Measurements from ENCODE around the gene SFXN3. TPM values are rescaled to one million over a fixed set of nuclear protein-coding genes. Genes with fewer than 3 reads are reported as not detected.

SFXN3 gene
- total and polyA plus RNA-seq, 2 experiments from 2014 or later = 0.68 to 3.8 TPM

DNA sequence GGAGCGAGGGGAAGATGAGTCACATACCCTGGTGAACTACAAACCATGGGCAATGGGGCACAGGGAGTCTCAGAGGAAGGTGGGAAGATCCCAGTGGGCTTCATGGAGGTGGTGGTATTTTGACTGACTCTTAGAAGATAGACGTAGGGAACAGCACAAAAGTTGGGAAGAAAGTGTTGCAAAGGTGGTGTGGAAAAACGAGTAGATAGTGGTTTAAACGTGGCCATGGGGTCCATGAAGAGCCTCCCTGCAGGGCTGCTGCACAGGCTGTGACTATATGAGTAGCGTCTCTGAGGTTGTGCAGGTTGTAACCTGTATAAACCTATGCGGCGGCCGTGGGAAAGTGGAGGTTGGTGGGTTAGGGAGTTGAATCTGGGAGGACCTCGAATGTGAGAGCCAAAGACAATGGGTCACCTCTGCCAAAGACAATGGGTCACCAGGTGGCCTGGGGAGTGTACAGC is 17.6 kb upstream of the SFXN3 start:
- no peaks in the 10 kb centered on the region for H3K36me3 ChIP-seq (ENCODE audit: insufficient read depth)
- H4K20me1 ChIP-seq (replicated peaks; ENCODE audit: insufficient read depth) = no peaks in the 10 kb centered on the region
- no peak overlapping the region for H3K27ac ChIP-seq (ENCODE audit: low read depth)
- Mint-ChIP-seq H3K4me1 (peaks cover 24% of the 10 kb centered on the region), H3K27me3 (ENCODE audit: insufficient read depth, low read depth, poor library complexity) (peaks cover 51% of the 10 kb centered on the region), H3K4me3 (no peak overlapping the region), H3K36me3 (ENCODE audit: low read depth) (no peaks in the 10 kb centered on the region), H3K9me3 (no peaks in the 10 kb centered on the region; the same call in 2 of the 3 replicates), H3K27ac (no peak overlapping the region)
- no peak for ATAC-seq
- no peak overlapping the region for H3K4me3 ChIP-seq
- H3K4me1 ChIP-seq (ENCODE audit: insufficient read depth) = peaks cover 19% of the 10 kb centered on the region; the same call in 1 of the 2 replicates
- no peak overlapping the region for H2AFZ ChIP-seq
- TF ChIP-seq ZNF331 (CRISPR knock-in tag; IDR thresholded peaks at IDR 0.05; ENCODE audit: low read depth) = no peak
- TF ChIP-seq STAT1 (IDR thresholded peaks at IDR 0.05; ENCODE audit: unreplicated experiment) = no peak
- no peak for TF ChIP-seq EZH2phosphoT487 (IDR thresholded peaks at IDR 0.05; ENCODE audit: unreplicated experiment)
- TF ChIP-seq, protein P1, sequence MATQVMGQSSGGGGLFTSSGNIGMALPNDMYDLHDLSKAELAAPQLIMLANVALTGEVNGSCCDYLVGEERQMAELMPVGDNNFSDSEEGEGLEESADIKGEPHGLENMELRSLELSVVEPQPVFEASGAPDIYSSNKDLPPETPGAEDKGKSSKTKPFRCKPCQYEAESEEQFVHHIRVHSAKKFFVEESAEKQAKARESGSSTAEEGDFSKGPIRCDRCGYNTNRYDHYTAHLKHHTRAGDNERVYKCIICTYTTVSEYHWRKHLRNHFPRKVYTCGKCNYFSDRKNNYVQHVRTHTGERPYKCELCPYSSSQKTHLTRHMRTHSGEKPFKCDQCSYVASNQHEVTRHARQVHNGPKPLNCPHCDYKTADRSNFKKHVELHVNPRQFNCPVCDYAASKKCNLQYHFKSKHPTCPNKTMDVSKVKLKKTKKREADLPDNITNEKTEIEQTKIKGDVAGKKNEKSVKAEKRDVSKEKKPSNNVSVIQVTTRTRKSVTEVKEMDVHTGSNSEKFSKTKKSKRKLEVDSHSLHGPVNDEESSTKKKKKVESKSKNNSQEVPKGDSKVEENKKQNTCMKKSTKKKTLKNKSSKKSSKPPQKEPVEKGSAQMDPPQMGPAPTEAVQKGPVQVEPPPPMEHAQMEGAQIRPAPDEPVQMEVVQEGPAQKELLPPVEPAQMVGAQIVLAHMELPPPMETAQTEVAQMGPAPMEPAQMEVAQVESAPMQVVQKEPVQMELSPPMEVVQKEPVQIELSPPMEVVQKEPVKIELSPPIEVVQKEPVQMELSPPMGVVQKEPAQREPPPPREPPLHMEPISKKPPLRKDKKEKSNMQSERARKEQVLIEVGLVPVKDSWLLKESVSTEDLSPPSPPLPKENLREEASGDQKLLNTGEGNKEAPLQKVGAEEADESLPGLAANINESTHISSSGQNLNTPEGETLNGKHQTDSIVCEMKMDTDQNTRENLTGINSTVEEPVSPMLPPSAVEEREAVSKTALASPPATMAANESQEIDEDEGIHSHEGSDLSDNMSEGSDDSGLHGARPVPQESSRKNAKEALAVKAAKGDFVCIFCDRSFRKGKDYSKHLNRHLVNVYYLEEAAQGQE (IDR thresholded peaks at IDR 0.05; ENCODE audit: unreplicated experiment) = no peak
- TF ChIP-seq, protein P2, sequence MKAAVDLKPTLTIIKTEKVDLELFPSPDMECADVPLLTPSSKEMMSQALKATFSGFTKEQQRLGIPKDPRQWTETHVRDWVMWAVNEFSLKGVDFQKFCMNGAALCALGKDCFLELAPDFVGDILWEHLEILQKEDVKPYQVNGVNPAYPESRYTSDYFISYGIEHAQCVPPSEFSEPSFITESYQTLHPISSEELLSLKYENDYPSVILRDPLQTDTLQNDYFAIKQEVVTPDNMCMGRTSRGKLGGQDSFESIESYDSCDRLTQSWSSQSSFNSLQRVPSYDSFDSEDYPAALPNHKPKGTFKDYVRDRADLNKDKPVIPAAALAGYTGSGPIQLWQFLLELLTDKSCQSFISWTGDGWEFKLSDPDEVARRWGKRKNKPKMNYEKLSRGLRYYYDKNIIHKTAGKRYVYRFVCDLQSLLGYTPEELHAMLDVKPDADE (IDR thresholded peaks at IDR 0.05) = no peak
- 0 out of 2 replicates have a peak, but pooled peaks cover 4% of the 10 kb centered on the region for H3F3A ChIP-seq (replicated peaks; ENCODE audit: low read depth)
- no peaks in the 10 kb centered on the region for H3K9me2 ChIP-seq (ENCODE audit: insufficient read depth)
- no peaks in the 10 kb centered on the region for H3K79me2 ChIP-seq (replicated peaks; ENCODE audit: insufficient read depth)
- no peak overlapping the region for H3K4me2 ChIP-seq
- DNase-seq (ENCODE audit: low spot score) = no peak
- H3K27me3 ChIP-seq (ENCODE audit: insufficient read depth) = peaks cover 36% of the 10 kb centered on the region

DNA sequence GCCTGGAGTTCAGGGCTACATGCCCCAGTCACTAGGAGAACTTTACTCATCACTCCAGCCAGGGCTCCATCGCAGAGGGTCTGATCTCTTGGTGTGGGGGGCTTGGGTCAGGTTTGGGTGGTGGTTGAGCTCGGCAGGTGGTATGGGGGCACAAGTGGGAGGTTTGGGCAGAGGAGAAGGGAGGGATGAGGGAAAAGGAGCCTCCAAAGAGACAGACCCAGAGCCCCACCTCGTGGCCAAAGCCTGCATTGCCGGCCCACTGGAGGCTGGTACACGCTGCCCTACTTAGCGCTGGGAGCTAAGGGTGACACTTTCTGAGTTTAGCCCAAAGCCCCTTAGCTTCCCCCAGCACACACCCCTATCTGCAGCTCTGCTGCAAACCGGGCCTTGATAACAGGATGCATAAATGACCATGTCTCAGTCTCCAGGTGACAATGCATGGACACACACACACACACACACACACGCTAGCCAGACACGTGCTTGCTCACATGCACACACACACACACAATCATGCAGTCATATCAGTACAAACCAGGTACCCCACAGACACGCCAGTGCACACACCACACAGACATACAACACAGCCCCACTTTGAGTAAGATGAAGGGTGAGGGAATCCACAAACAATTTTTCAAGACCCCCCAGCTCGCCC is 16.7 kb upstream of the SFXN3 start:
- peaks cover 23% of the 10 kb centered on the region; the same call in 1 of the 2 replicates for H3K4me1 ChIP-seq (ENCODE audit: insufficient read depth)
- peaks cover 45% of the 10 kb centered on the region for H3K27me3 ChIP-seq (ENCODE audit: insufficient read depth)
- H4K20me1 ChIP-seq (replicated peaks; ENCODE audit: insufficient read depth) = no peaks in the 10 kb centered on the region
- no peak overlapping the region for H3K27ac Mint-ChIP-seq
- H3K4me3 ChIP-seq = no peak overlapping the region
- H3K9me2 ChIP-seq (ENCODE audit: insufficient read depth) = no peaks in the 10 kb centered on the region
- ATAC-seq (peak; percentile 23), DNase-seq (ENCODE audit: low spot score) (peak; percentile 85)
- H3K4me3 Mint-ChIP-seq = no peak overlapping the region
- no peaks in the 10 kb centered on the region for H3K79me2 ChIP-seq (replicated peaks; ENCODE audit: insufficient read depth)
- H3F3A ChIP-seq (replicated peaks; ENCODE audit: low read depth) = 0 out of 2 replicates have a peak, but pooled peaks cover 4% of the 10 kb centered on the region
- no peak for TF ChIP-seq ZNF331 (CRISPR knock-in tag; IDR thresholded peaks at IDR 0.05; ENCODE audit: low read depth)
- TF ChIP-seq, protein P3, sequence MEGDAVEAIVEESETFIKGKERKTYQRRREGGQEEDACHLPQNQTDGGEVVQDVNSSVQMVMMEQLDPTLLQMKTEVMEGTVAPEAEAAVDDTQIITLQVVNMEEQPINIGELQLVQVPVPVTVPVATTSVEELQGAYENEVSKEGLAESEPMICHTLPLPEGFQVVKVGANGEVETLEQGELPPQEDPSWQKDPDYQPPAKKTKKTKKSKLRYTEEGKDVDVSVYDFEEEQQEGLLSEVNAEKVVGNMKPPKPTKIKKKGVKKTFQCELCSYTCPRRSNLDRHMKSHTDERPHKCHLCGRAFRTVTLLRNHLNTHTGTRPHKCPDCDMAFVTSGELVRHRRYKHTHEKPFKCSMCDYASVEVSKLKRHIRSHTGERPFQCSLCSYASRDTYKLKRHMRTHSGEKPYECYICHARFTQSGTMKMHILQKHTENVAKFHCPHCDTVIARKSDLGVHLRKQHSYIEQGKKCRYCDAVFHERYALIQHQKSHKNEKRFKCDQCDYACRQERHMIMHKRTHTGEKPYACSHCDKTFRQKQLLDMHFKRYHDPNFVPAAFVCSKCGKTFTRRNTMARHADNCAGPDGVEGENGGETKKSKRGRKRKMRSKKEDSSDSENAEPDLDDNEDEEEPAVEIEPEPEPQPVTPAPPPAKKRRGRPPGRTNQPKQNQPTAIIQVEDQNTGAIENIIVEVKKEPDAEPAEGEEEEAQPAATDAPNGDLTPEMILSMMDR (conservative IDR thresholded peaks at IDR 0.05; ENCODE audit: low read depth in 2 of 2) = peak; percentile 78 to 89
- no peaks in the 10 kb centered on the region; the same call in 2 of the 3 replicates for H3K36me3 Mint-ChIP-seq (ENCODE audit: low read depth)
- H3K36me3 ChIP-seq (ENCODE audit: insufficient read depth) = no peaks in the 10 kb centered on the region
- no peaks in the 10 kb centered on the region; the same call in 2 of the 3 replicates for H3K9me3 Mint-ChIP-seq
- H2AFZ ChIP-seq = no peak overlapping the region
- peak overlapping the region; percentile 48; the same call in 1 of the 2 replicates for H3K4me2 ChIP-seq
- no peak overlapping the region for H3K27ac ChIP-seq (ENCODE audit: low read depth)
- H3K27me3 Mint-ChIP-seq (ENCODE audit: insufficient read depth, low read depth, poor library complexity) = peaks cover 56% of the 10 kb centered on the region
- peaks cover 23% of the 10 kb centered on the region for H3K4me1 Mint-ChIP-seq
